ENCODE measurements around the gene MGMT.

Gene MGMT

DNA sequence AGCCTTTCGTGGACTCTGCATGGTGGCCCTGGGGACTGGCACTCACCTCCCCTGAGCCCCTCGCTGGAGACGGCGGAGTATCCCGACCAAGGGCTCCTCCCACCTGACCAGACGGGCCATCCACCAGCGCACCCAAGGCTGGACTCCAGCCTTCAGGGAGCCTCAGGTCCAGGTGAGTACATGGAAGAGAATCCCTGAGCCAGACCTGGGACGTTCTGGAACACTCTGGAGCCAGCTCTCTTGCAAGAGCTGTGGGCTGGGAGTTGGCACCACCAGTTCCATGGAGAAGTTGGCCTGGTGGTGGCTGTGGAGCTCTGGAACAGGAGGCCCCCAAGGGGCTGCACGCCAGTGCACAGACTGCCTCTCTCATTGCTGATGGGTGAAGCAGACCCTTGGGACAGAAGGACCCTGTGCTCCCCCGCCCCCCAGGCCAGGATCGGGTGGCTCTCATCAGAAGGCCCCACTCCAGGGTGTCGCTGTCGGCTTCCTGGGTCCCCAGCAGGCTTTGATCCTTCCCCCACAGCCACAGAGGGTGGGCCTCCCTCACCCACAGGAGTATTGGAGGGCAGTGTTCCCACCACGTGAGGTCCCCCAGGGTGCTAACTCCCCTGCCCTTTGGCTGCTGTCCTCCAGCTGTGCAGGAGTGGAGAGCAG is 307.2 kb downstream of the MGMT start:
- H3K4me3 ChIP-seq (ENCODE audit: low read length), result no peak overlapping the region
- TF ChIP-seq ZNF274 (IDR thresholded peaks at IDR 0.05; ENCODE audit: low read depth, low read length), result no peak

DNA sequence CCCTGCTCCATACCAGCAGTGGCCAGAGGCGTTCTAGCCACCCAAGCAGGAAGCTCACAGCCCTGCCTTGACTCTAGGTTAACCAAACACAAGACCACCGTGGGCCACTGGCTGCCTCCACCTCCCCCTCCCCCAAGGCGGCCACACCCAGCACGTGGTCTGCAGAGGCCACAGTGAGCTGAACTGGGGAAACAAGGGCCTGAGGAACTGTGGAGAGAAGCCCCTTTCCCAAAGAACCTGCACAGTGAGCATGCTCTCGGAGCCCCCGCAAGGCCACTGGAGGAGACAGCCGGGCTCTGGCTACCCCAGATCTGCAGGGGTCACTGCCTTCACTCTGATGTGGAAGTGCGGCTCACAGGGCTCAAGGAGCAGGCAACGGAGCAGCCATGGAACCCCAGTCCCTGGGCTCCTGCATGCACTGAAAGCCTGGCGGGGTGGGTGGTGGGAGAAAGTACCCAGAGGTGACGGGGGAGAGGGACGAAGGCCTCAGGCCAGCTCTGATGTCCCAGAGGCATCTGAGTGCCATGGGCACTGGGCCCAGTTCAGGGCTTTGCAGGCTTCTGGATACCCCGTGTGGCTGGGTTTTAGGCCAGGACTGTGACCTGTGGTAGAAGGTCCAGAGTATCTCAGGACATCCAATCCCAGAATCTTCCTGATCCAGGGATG is 307.8 kb downstream of the MGMT start:
- no peak for TF ChIP-seq ZNF274 (IDR thresholded peaks at IDR 0.05; ENCODE audit: low read depth, low read length)
- H3K4me3 ChIP-seq (ENCODE audit: low read length), result no peak overlapping the region

DNA sequence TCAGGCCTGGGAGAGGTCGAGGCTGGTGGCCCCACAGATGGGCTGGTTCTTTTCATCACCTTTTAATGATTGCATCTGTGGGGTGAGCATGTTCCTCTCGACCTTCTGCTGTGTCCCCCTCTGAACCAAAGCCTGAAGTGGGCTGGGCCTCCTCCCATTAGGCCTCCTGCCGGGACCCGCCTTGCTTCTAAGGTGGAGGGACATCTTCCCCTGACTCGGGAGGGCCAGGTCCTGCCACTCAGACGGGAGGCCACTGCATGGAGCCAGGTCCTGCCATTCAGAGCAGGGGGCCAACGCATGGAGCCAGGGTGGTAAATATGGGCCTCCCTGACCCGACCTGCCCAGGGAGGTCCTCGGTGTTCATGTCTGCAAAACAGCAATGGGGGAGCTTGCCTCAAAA is 308.6 kb downstream of the MGMT start:
- no peak overlapping the region for H3K4me3 ChIP-seq (ENCODE audit: low read length)
- TF ChIP-seq ZNF274 (IDR thresholded peaks at IDR 0.05; ENCODE audit: low read depth, low read length), result no peak

DNA sequence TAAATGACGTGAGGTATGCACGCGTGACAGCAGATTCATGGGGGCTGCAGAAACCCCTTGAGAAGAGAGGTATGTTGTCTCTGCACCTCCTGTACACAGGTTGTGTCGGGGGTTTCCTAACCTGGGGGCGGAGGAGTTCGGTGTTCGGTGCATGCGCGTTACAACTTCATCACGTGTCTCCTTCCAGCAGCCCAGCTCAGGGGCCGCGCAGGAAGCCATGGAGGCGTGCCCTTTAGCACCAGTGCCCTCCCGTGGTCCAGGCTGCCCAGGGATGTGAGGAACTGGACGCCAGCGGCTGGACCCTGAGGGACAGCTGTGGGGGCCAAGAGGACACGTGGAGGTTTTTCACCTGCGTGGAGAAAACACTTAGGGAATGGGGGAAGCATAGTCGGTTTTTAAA is 310.6 kb downstream of the MGMT start:
- no peak for TF ChIP-seq ZNF274 (IDR thresholded peaks at IDR 0.05; ENCODE audit: low read depth, low read length)
- H3K4me3 ChIP-seq (ENCODE audit: low read length), result no peak overlapping the region

DNA sequence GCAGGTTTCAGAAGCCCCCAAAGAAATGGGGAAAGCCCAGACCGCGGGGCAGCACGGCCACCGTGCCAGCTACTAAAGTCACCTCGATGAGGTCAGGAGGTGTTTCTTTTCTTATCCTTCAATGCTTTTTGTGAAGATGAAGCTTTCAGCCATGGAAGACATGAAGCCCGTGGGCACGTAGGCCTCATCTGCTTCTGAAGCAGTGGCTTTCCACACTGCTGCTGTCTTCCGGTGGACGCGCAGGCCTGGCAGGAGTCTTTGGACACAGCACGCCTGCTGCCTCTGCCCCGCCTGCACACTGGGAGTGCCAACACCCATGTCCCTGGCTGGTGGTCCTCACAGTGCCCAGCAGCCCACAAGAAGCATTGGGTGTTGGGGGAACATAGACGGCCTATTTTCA is 311.5 kb downstream of the MGMT start:
- no peak overlapping the region for H3K4me3 ChIP-seq (ENCODE audit: low read length)
- no peak for TF ChIP-seq ZNF274 (IDR thresholded peaks at IDR 0.05; ENCODE audit: low read depth, low read length)

DNA sequence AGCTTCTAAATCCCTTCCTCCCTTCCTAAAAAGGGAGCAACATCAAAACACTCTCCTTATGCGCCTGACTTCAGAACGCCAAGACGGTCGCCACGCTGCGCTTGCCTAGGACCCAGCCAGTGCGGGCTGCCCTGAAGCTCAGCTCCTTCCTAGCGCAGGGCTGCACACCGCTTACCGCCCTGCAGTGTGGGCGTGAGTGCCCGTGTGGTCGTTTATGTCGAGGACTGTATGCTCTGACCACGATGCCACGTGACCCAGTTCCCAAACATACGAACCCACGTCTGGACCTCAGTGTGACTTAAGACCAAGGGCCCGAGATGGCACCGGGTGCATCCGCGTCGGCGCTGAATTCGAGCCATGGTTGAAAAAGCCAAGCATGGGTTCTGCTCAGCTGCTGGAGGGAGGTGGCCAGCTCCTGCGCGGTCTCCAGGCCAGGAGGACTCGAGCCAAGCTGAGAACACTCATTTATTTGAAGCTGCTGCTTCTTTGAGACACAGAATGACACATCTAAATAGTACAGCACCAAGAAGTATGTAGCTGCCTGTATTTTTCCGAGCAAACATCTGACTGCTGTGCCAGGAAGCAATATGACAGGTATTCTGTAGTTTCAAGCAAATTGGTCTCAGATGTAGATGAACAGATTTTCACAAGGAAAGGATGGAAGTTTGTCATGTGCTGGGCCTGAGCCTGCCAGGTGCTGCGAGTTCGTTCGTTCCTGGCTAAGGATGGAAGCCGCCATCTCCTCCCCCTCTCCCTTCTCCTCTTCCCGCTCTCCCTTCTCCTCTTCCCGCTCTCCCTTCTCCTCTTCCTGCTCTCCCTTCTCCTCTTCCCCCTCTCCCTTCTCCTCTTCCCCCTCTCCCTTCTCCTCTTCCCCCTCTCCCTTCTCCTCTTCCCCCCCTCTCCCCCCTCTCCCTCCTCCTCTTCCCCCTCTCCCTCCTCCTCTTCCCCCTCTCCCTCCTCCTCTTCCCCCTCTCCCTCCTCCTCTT is 312.4 kb downstream of the MGMT start:
- TF ChIP-seq ZNF274 (IDR thresholded peaks at IDR 0.05; ENCODE audit: low read depth, low read length), result no peak

DNA sequence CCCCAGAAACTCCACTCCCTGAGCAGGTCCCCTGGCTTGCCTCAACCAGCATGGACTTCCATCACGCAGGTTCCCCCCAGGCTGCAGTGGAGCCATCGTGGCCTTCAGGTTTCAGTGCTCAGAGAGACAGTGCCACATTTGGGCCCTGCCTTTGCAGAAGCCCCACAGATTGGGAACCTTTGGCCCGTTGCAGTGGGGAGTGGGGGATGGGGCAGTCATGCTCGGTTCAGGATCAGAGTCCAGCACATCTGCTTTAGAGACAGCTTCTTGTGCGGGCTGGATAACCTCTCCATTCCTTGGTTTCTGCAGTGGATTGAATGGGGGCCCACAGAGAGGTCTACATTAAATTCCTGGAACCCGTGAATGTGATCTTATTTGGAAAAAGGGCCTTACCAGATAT is 313.2 kb downstream of the MGMT start:
- TF ChIP-seq ZNF274 (IDR thresholded peaks at IDR 0.05; ENCODE audit: low read depth, low read length), result no peak
- no peak overlapping the region for H3K4me3 ChIP-seq (ENCODE audit: low read length)

More for the DNA sequence above, 312.4 kb downstream of the MGMT start:
- H3K4me3 ChIP-seq (ENCODE audit: low read length), result no peak overlapping the region

DNA sequence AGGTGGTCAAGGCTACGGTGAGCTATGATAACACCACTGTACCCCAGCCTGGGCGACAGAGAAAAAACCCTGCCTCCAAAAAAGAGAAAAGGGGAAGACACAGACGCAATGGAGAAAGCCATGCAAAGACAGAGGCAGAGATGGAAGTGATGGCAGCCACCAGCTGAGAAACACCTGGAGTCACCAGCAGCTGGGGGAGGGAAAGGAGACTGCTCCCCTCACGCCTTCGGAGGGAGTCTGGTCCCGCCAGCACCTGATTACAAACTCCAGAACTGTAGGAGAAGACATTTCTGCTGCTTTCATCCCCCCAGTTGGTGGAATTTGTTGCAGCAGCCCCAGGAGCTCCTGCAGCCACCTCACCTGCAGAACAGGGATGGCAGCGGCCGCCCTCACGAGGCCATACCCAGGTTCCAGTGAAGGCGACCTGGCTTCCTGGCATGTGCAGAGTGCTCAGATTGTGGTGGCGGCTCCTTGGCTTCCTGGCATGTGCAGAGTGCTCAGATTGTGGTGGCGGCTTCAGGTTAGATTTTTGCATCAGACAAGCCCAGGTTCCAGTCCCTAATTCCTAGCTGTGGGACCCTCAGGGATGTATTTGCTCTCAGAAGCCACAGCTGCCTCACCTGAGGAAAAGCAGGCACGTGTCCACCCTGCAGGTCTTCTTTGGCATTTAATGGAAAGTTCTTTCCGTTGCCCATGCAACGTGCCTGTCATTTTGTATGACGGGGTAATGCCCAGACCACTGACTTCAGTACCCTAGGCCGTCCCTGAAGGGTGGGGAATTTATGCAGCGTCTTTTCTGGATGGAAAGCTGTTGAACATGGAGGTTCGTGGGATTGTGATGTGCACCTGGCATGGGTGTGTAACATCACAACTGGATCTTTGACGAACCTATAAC is 314.1 kb downstream of the MGMT start:
- TF ChIP-seq ZNF274 (IDR thresholded peaks at IDR 0.05; ENCODE audit: low read depth, low read length), result no peak
- H3K4me3 ChIP-seq (ENCODE audit: low read length), result no peak overlapping the region

DNA sequence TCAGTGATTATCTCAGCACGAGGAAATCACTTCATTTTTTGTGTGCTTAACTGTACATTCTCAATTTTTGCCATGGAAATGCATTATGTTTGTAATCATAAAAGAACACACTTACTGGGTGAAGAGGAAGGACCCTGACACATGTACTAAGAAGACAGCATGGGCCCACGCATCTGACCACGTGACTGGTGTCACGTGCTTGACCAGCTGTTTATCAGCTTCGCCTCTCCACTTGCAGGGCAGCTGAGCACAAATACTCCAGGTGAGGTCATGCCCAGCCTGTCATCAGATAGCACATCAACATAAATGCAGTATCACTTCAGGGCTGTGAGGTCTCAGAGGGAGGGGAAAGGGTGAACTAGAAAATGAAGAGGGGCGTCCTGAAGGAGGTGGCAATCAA is 317.2 kb downstream of the MGMT start:
- no peak for TF ChIP-seq ZNF274 (IDR thresholded peaks at IDR 0.05; ENCODE audit: low read depth, low read length)

DNA sequence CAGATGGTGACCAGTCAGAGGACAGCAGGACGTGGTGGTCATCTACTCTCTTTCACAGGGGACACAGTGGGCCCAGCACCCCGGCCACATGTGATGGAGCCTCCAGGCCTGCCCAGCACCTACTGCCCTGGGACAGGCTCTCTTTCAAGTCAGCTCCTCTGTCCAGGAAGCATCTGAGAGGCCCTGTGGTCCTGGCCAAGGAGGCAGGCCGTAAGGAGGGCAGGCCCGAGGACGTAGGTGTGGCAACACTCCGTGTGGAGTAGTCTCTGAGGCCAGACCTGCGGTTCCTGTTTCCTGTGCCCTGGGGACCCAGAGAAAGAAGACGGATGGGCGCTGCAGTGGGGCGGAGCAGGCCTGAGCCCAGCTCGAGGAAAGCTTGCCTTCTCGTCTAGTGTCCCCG is 317.9 kb downstream of the MGMT start:
- H3K4me3 ChIP-seq (ENCODE audit: low read length), result no peak overlapping the region
- TF ChIP-seq ZNF274 (IDR thresholded peaks at IDR 0.05; ENCODE audit: low read depth, low read length), result no peak

More for the DNA sequence above, 317.2 kb downstream of the MGMT start:
- no peak overlapping the region for H3K4me3 ChIP-seq (ENCODE audit: low read length)

DNA sequence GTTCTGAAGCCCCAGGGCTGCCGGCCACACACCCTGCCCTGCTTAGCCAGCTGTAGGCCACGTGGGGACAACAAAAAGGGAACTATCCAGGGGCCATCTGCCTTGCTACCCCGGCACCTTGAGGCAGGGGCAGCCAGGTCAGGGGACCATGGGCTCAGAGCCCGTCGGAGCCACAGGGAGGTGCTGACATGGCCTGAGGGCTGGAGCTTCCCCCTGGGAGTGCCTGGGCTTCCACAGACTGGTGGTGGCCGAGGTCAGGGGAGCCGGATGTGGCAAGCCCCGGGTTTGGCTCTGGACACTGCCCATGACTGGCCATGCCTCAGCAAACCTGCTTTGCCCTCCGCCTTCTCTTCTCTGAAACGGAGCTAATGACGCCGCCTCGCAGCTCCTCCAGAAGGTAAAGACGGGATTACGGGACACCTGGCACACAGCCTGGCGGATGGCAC is 318.5 kb downstream of the MGMT start:
- no peak overlapping the region for H3K4me3 ChIP-seq (ENCODE audit: low read length)
- no peak for TF ChIP-seq ZNF274 (IDR thresholded peaks at IDR 0.05; ENCODE audit: low read depth, low read length)

DNA sequence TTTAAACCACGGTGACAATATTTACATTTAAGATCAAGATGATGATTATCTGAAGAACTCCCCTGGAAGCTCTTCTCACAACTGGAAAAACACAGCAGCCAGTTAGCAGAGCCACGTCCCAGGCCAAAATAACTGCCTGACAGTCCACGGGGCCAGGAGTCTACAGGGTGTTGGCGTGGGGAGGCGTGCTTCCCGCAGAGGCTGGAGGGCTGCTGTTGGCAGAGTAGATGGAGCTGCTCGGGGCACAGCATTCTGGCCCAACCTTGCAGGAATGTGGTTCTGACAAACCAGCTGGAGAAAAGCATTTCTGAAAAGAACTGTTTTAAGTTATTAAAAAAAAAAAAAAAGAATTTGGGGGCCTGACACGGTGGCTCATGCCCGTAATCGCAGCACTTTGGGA is 319.2 kb downstream of the MGMT start:
- no peak for TF ChIP-seq ZNF274 (IDR thresholded peaks at IDR 0.05; ENCODE audit: low read depth, low read length)
- H3K4me3 ChIP-seq (ENCODE audit: low read length), result no peak overlapping the region

DNA sequence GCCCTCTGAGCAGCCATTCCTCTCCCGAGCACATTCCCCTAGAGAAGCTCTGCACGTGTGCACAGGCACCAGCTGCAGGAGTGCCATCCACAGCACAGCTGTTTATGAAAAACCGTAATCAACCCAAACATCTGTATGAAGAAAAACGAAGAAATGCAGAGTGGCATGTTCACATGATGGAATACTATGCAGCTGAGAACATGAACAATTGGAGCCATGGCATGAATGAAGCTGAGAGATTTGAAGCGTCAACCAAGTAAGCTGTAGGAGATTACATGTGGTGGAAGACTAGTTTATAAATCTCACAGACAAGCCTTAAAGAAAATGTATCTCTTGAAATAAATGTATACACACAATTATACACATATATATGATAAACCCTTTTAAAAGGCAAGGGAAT is 320.5 kb downstream of the MGMT start:
- H3K4me3 ChIP-seq (ENCODE audit: low read length), result no peak overlapping the region
- no peak for TF ChIP-seq ZNF274 (IDR thresholded peaks at IDR 0.05; ENCODE audit: low read depth, low read length)

DNA sequence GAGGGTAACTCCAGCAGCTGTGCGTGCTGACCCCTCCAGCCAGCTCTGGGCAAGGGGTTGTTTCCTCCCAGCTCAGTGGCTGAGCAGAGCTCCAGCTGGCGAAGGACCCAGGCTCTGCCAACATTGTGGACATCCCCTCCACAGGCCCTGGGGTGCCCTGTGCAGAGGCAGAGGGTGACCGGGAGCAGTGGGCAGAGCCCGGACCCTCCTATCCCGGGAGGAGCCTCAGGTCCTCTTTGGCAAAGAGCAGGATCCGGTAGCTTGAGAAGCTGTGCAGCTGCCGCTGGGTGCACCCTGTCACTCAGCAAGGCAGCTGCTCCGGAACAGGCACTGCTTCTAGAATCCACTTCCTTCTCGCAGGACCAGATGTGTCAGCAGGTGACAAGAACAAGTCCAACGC is 321.2 kb downstream of the MGMT start:
- H3K4me3 ChIP-seq (ENCODE audit: low read length), result no peak overlapping the region
- TF ChIP-seq ZNF274 (IDR thresholded peaks at IDR 0.05; ENCODE audit: low read depth, low read length), result no peak
